Left renal cortex interstitium (tissue), 4 donors: ENCODE data around the gene CIC. TPM values are rescaled to one million over a fixed set of nuclear protein-coding genes. Genes with fewer than 3 reads are reported as not detected.

Experiments used
- DNase-seq, 4 donors: peaks; one replicate each; pipeline ENCODE4 v3.0.0-alpha.2; 2013; ENCODE audit warnings: low read depth in 4 of 4, low spot score in 2 of 4, missing footprints in 1 of 4
- polyA plus RNA-seq, 4 donors: library from polyadenylated mRNA; unstranded; fragments of 120-200 nt; gene quantifications; one replicate each; pipeline ENCODE4 v1.2.1, GENCODE V29; 2013; ENCODE audit not compliant: insufficient read length in 4 of 4

Gene CIC
- polyA plus RNA-seq, 4 donors, result 35.5 to 77.9 (median 61.9) TPM

- DNase-seq, result peak; percentile 97 to 99 (median 98)
Measured at GRCh38 chr19:42242512-42243409, 26.3 kb upstream of the CIC start, which contains the start of gene GSK3A. TSS of gene GSK3A (minus strand) at chr19:42242602. CDS start at chr19:42242465, 137 bp downstream.

GRCh38 chr19:42244347-42245220 lies 24.5 kb upstream of the CIC start:
- peak; percentile 83 to 97 (median 94) for DNase-seq

- DNase-seq, result no peak
Measured at GRCh38 chr19:42245231-42245630, 23.8 kb upstream of the CIC start.

GRCh38 chr19:42246143-42246921 lies 22.7 kb upstream of the CIC start:
- DNase-seq, result no peak

GRCh38 chr19:42246922-42247639 lies 22.0 kb upstream of the CIC start:
- DNase-seq, result no peak

- DNase-seq, result no peak
Measured at GRCh38 chr19:42247640-42248199, 21.3 kb upstream of the CIC start.

- DNase-seq, result no peak
Measured at GRCh38 chr19:42248270-42249148, 20.5 kb upstream of the CIC start.

- no peak for DNase-seq
Measured at GRCh38 chr19:42249149-42249750, 19.8 kb upstream of the CIC start.

- DNase-seq, result no peak
Measured at GRCh38 chr19:42249769-42250168, 19.3 kb upstream of the CIC start.

GRCh38 chr19:42250183-42250665 lies 18.8 kb upstream of the CIC start:
- no peak for DNase-seq

- no peak for DNase-seq
Measured at GRCh38 chr19:42250666-42251531, 18.2 kb upstream of the CIC start.

- DNase-seq, result no peak
Measured at GRCh38 chr19:42251572-42252358, 17.3 kb upstream of the CIC start.

GRCh38 chr19:42252365-42253244 lies 16.4 kb upstream of the CIC start:
- DNase-seq, result no peak

- no peak for DNase-seq
Measured at GRCh38 chr19:42253245-42254088, 15.6 kb upstream of the CIC start.
